PFSK-1 (cell line): ENCODE results near the gene LGI1.

Experiments
- FOXP2 ChIP-seq: optimal IDR thresholded peaks from 2 replicates; pipeline ENCODE3; 2011; ENCODE audit warnings: borderline replicate concordance, control low read depth, inconsistent platforms; ENCODE audit not compliant: insufficient read depth; ENCODE audit errors: extremely low read length, extremely low read depth
- POLR2AphosphoS5 ChIP-seq: IDR thresholded peaks from 2 replicates; pipeline ENCODE4 v1.6.1; 2012; ENCODE audit warnings: low read depth, mild to moderate bottlenecking, control low read depth, low read length, moderate library complexity
- SIN3A ChIP-seq: IDR thresholded peaks from 2 replicates; pipeline ENCODE4 v1.6.1; 2012; ENCODE audit warnings: mild to moderate bottlenecking, low read length, moderate library complexity, borderline replicate concordance; ENCODE audit not compliant: insufficient read depth
- TAF1 ChIP-seq: IDR thresholded peaks from 2 replicates; pipeline ENCODE4 v1.6.1; 2012; ENCODE audit warnings: low read length, control low read depth, borderline replicate concordance; ENCODE audit not compliant: insufficient read depth
- TF ChIP-seq, protein P1 (sequence below), 2 experiments: IDR thresholded peaks; 2 replicates each; pipeline versions ENCODE4 v1.6.1 to v1.8.0; 2011 to 2012; ENCODE audit warnings: low read depth in 2 of 2, low read length in 2 of 2, control low read depth in 1 of 2, inconsistent platforms in 1 of 2, mild to moderate bottlenecking in 1 of 2, moderate library complexity in 1 of 2; ENCODE audit not compliant: insufficient read depth in 1 of 2

- no peak for TF ChIP-seq SIN3A
- TF ChIP-seq, protein P1, sequence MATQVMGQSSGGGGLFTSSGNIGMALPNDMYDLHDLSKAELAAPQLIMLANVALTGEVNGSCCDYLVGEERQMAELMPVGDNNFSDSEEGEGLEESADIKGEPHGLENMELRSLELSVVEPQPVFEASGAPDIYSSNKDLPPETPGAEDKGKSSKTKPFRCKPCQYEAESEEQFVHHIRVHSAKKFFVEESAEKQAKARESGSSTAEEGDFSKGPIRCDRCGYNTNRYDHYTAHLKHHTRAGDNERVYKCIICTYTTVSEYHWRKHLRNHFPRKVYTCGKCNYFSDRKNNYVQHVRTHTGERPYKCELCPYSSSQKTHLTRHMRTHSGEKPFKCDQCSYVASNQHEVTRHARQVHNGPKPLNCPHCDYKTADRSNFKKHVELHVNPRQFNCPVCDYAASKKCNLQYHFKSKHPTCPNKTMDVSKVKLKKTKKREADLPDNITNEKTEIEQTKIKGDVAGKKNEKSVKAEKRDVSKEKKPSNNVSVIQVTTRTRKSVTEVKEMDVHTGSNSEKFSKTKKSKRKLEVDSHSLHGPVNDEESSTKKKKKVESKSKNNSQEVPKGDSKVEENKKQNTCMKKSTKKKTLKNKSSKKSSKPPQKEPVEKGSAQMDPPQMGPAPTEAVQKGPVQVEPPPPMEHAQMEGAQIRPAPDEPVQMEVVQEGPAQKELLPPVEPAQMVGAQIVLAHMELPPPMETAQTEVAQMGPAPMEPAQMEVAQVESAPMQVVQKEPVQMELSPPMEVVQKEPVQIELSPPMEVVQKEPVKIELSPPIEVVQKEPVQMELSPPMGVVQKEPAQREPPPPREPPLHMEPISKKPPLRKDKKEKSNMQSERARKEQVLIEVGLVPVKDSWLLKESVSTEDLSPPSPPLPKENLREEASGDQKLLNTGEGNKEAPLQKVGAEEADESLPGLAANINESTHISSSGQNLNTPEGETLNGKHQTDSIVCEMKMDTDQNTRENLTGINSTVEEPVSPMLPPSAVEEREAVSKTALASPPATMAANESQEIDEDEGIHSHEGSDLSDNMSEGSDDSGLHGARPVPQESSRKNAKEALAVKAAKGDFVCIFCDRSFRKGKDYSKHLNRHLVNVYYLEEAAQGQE (IDR thresholded peaks at IDR 0.05; ENCODE audit: insufficient read depth in 1 of 2, low read depth in 2 of 2, low read length in 2 of 2) = no peak
- no peak for TF ChIP-seq POLR2AphosphoS5
- TF ChIP-seq FOXP2 = no peak
- no peak for TF ChIP-seq TAF1
Observed at GRCh38 chr10:93726024-93726423, 31.7 kb upstream of the LGI1 start.
